Renal cortical epithelial cell (primary cell): ENCODE measurements around the gene PRR7. TPM values are rescaled to one million over a fixed set of nuclear protein-coding genes. Genes with fewer than 3 reads are reported as not detected.

Experiments used
- DNase-seq: peaks from one replicate; pipeline ENCODE4 v3.0.0-alpha.2; 2011; ENCODE audit warnings: low read depth
- total RNA-seq: library from RNA; depleted of rRNA; stranded (reverse); fragments of >200 nt; gene quantifications from 2 replicates; pipeline ENCODE4 v1.2.3, GENCODE V29; 2014

PRR7 gene
- total RNA-seq, 1 donor from 2014 or later = 11.0 TPM

- no peak for DNase-seq
Observed at GRCh38 chr5:177469750-177470525, 23.3 kb downstream of the PRR7 start.

- peak; percentile 34 for DNase-seq
Observed at GRCh38 chr5:177470759-177471536, 24.3 kb downstream of the PRR7 start.

- DNase-seq = no peak
Observed at GRCh38 chr5:177471610-177472356, 25.2 kb downstream of the PRR7 start.

- DNase-seq = no peak
Observed at GRCh38 chr5:177472460-177473442, 26.1 kb downstream of the PRR7 start.

GRCh38 chr5:177473443-177474001, 26.9 kb downstream of the PRR7 start, which contains the start of gene DBN1:
Gene DBN1, minus strand, starts transcription at chr5:177473634. Its CDS starts 113 bp downstream, at chr5:177473521.
- no peak for DNase-seq

GRCh38 chr5:177474002-177474476, 27.4 kb downstream of the PRR7 start:
- no peak for DNase-seq

- DNase-seq = no peak
Observed at GRCh38 chr5:177474846-177475562, 28.4 kb downstream of the PRR7 start.

- DNase-seq = no peak
Observed at GRCh38 chr5:177475563-177476427, 29.2 kb downstream of the PRR7 start.

GRCh38 chr5:177476531-177477233, 30.1 kb downstream of the PRR7 start:
- DNase-seq = no peak

- no peak for DNase-seq
Observed at GRCh38 chr5:177477701-177478477, 31.3 kb downstream of the PRR7 start.

- DNase-seq = peak; percentile 29
Observed at GRCh38 chr5:177478711-177479646, 32.4 kb downstream of the PRR7 start.

- peak; percentile 61 for DNase-seq
Observed at GRCh38 chr5:177479774-177480173, 33.2 kb downstream of the PRR7 start.

GRCh38 chr5:177482359-177482795, 35.8 kb downstream of the PRR7 start:
- DNase-seq = no peak

- no peak for DNase-seq
Observed at GRCh38 chr5:177483042-177483441, 36.4 kb downstream of the PRR7 start.

GRCh38 chr5:177483994-177484901, 37.6 kb downstream of the PRR7 start:
- DNase-seq = no peak
